Activated naive CD4-positive, alpha-beta T cell treated with anti-CD3 and anti-CD28 coated beads for 36 hours (primary cell): Measurements from ENCODE around the gene MMD. TPM values are rescaled to one million over a fixed set of nuclear protein-coding genes. Genes with fewer than 3 reads are reported as not detected.
"Not testable (repeated sequence)": the region's sequence is repeated elsewhere in the genome, so short reads cannot be mapped to it uniquely, and the experiment has no call there.

Source experiments
- CTCF ChIA-PET: fragments of 350-600 bp; sonication (Branson Sonifier 250); formaldehyde crosslinking; loops from one replicate; lab custom pipeline; 2021; ENCODE audit warnings: antibody characterized with exemption; lab: Charles Lee
- DNase-seq: peaks from one replicate; pipeline ENCODE4 v3.0.0-alpha.2; 2020
- H3K27ac Mint-ChIP-seq: one replicate; pipeline ENCODE4 v1.8.0; 2021; ENCODE audit warnings: mild to moderate bottlenecking, mixed read lengths
- H3K27me3 Mint-ChIP-seq: one replicate; pipeline ENCODE4 v1.8.0; 2021; ENCODE audit warnings: low read depth, mixed read lengths
- H3K36me3 Mint-ChIP-seq: one replicate; pipeline ENCODE4 v1.8.0; 2021; ENCODE audit warnings: low read depth, mixed read lengths
- H3K4me1 Mint-ChIP-seq: one replicate; pipeline ENCODE4 v1.8.0; 2021; ENCODE audit warnings: low read depth, mixed read lengths
- H3K4me3 Mint-ChIP-seq: one replicate; pipeline ENCODE4 v1.8.0; 2021; ENCODE audit warnings: mild to moderate bottlenecking, moderate library complexity, mixed read lengths
- H3K9me3 Mint-ChIP-seq: one replicate; pipeline ENCODE4 v1.8.0; 2021; ENCODE audit warnings: mixed read lengths
- intact Hi-C: fragments of 100-400 bp; cut with micrococcal nuclease; formaldehyde crosslinking; loops from one replicate; pipeline ENCODE4 v1.15.1; 2023
- total RNA-seq, 2 experiments: library from RNA; stranded (reverse); gene quantifications; one replicate each; pipeline ENCODE4 v1.2.3, GENCODE V29; 2021

MMD gene
- total RNA-seq, 2 experiments from 2014 or later = 26.2 to 27.7 TPM

- DNase-seq = no peak
- Mint-ChIP-seq H3K4me1 (no peaks in the 10 kb centered on the region), H3K9me3 (no peaks in the 10 kb centered on the region), H3K36me3 (no peaks in the 10 kb centered on the region), H3K4me3 (no peak overlapping the region), H3K27ac (no peak overlapping the region), H3K27me3 (peaks cover 3% of the 10 kb centered on the region)
- CTCF ChIA-PET = no interaction called here
- intact Hi-C loops = no loop called here
Measured at GRCh38 chr17:55452139-55452790, 30.6 kb upstream of the MMD start.

DNA sequence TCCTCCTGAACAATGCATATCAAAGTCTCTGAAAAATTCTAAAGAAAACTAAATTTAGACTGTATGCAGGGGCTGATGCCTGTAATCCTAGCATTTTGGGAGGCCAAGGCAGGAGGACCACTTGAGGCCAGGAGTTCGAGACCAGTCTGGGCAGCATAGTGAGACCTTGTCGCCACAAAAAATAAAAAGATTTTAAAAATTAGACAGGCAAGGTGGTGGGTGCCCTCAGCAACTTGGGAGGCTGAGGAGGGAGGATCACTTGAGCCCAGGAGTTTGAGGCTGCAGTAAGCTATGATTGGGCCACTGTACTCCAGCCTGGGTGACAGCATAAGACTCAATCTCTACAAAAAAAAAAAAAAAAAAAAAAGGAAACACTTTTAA lies 30.1 kb upstream of the MMD start:
- no peaks in the 10 kb centered on the region for H3K4me1 Mint-ChIP-seq
- peaks cover 3% of the 10 kb centered on the region for H3K27me3 Mint-ChIP-seq
- CTCF ChIA-PET = no interaction called here

DNA sequence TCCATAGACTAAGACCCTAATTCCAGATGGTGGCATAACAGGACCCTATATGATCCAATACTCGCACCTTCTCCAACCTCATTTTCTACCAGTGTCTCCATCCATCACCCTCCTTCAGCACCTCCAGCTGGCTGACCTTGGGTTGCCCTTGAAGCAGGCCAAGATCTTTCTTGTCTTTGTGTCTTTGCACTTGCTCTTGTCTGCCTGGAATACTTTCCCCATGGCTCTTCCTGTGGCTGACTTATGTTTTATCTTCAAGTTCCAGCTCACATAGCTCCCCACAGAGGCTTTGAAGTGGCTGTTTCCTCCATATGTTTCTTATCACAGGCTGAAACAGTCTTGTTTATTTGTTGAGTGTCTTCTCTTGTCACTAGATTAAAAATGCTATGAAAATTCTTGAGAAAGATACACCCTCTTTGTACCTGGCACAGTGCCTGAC lies 29.6 kb upstream of the MMD start:
- no peak overlapping the region for H3K4me3 Mint-ChIP-seq
- CTCF ChIA-PET = no interaction called here
- no peak for DNase-seq
- intact Hi-C loops = no loop called here
- H3K36me3 Mint-ChIP-seq = no peaks in the 10 kb centered on the region
- H3K9me3 Mint-ChIP-seq = no peaks in the 10 kb centered on the region
- H3K27me3 Mint-ChIP-seq = peaks cover 3% of the 10 kb centered on the region
- no peaks in the 10 kb centered on the region for H3K4me1 Mint-ChIP-seq
- H3K27ac Mint-ChIP-seq = no peak overlapping the region

More for the DNA sequence above, 30.1 kb upstream of the MMD start:
- no peaks in the 10 kb centered on the region for H3K9me3 Mint-ChIP-seq
- intact Hi-C loops = no loop called here
- DNase-seq = no peak
- no peaks in the 10 kb centered on the region for H3K36me3 Mint-ChIP-seq
- H3K4me3 Mint-ChIP-seq = no peak overlapping the region
- H3K27ac Mint-ChIP-seq = no peak overlapping the region

- Mint-ChIP-seq H3K9me3 (no peaks in the 10 kb centered on the region), H3K36me3 (no peaks in the 10 kb centered on the region), H3K4me3 (no peak overlapping the region), H3K27me3 (peaks cover 3% of the 10 kb centered on the region), H3K27ac (no peak overlapping the region), H3K4me1 (no peaks in the 10 kb centered on the region)
- no peak for DNase-seq
- intact Hi-C loops = no loop called here
- CTCF ChIA-PET = no interaction called here
Measured at GRCh38 chr17:55450232-55450825, 28.7 kb upstream of the MMD start.

DNA sequence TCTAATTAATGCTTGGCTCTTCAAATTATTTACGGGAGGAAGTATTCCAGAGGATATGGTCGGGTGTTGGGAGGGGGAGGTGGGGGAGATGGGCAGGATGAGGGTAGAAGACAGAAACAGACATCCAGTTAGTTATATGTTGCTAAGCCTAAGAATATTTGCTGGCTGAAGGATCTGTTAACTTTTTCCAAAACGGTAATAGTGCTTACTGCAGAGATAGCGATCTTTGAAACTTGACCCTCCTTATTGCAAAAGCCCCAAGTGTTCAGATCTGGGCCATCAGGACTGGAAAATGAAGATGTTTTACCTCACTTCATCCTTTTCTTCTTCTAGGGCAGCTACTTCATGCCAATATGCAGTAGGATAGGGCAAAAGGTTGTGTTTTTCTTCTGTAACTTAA lies 27.0 kb upstream of the MMD start:
- DNase-seq = no peak
- H3K9me3 Mint-ChIP-seq = no peaks in the 10 kb centered on the region
- CTCF ChIA-PET = interaction anchor here (1.1 kb wide), 1 partner anchor 66 kb away, joined by 3 read pairs; no protein-coding TSS in a partner anchor
- intact Hi-C loops = no loop called here
- no peaks in the 10 kb centered on the region for H3K4me1 Mint-ChIP-seq
- H3K27me3 Mint-ChIP-seq = peaks cover under 1% of the 10 kb centered on the region
- H3K4me3 Mint-ChIP-seq = no peak overlapping the region
- no peak overlapping the region for H3K27ac Mint-ChIP-seq
- no peaks in the 10 kb centered on the region for H3K36me3 Mint-ChIP-seq

DNA sequence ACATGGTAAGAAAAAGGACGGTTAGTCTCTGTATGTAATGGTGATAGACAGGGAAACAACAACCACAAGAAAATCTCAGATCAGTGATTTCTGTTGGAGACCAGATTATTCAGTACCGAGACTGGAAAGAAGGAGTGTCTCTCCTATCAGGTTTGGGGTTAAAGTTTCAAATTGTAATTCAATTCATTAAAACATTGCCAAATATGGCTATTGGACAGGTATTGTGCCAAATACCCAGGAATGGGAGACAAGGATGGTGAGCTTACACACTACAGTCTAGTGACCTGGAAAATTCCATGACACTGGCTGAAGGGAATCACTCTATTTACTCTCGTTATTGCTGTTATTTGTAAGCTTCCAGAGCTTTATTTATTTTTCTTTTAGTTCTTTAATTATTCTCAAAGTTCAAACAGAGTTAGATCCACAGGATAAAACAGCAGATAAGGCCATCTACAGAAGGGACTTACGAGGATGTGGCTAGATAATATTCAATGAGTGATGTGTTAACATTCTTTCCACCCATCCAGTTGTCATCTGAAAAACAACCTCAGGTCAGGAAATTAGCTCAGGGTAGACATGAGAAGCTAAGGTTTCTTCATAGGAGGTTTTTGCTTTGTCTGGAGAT lies 25.1 kb upstream of the MMD start:
- Mint-ChIP-seq H3K9me3 (no peaks in the 10 kb centered on the region), H3K4me1 (no peaks in the 10 kb centered on the region), H3K27me3 (no peaks in the 10 kb centered on the region), H3K27ac (no peak overlapping the region), H3K4me3 (no peak overlapping the region), H3K36me3 (no peaks in the 10 kb centered on the region)
- CTCF ChIA-PET = no interaction called here
- no peak for DNase-seq
- intact Hi-C loops = no loop called here

DNA sequence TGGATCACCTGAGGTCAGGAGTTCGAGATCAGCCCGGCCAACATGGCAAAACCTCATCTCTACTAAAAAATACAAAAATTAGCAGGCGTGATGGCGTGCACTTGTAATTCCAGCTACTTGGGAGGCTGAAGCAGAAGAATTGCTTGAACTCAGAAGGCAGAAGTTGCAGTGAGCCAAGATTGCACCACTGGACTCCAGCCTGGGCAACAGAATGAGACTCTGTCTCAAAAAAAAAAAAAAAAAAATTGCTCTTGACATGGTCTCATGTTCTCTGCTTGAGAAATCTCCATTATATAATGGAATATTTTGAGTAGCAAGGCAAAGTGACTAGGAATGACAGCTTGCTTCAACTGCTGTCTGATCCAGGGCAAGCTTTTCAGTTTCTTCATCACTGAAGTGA lies 24.4 kb upstream of the MMD start:
- DNase-seq, H3K4me1 Mint-ChIP-seq, H3K27ac Mint-ChIP-seq, H3K27me3 Mint-ChIP-seq, CTCF ChIA-PET, H3K36me3 Mint-ChIP-seq, H3K9me3 Mint-ChIP-seq, H3K4me3 Mint-ChIP-seq, intact Hi-C loops: not testable (repeated sequence)

GRCh38 chr17:55444471-55445441 lies 23.1 kb upstream of the MMD start:
- no peak overlapping the region for H3K27ac Mint-ChIP-seq
- no peak for DNase-seq
- H3K4me1 Mint-ChIP-seq = no peaks in the 10 kb centered on the region
- intact Hi-C loops = no loop called here
- H3K4me3 Mint-ChIP-seq = no peak overlapping the region
- CTCF ChIA-PET = no interaction called here
- H3K9me3 Mint-ChIP-seq = no peaks in the 10 kb centered on the region
- no peaks in the 10 kb centered on the region for H3K27me3 Mint-ChIP-seq
- no peaks in the 10 kb centered on the region for H3K36me3 Mint-ChIP-seq

GRCh38 chr17:55443904-55444303 lies 22.3 kb upstream of the MMD start:
- H3K27me3 Mint-ChIP-seq = peaks cover 2% of the 10 kb centered on the region
- no peak for DNase-seq
- H3K27ac Mint-ChIP-seq = no peak overlapping the region
- no peaks in the 10 kb centered on the region for H3K36me3 Mint-ChIP-seq
- no peak overlapping the region for H3K4me3 Mint-ChIP-seq
- no peaks in the 10 kb centered on the region for H3K9me3 Mint-ChIP-seq
- CTCF ChIA-PET = no interaction called here
- intact Hi-C loops = no loop called here
- no peaks in the 10 kb centered on the region for H3K4me1 Mint-ChIP-seq

DNA sequence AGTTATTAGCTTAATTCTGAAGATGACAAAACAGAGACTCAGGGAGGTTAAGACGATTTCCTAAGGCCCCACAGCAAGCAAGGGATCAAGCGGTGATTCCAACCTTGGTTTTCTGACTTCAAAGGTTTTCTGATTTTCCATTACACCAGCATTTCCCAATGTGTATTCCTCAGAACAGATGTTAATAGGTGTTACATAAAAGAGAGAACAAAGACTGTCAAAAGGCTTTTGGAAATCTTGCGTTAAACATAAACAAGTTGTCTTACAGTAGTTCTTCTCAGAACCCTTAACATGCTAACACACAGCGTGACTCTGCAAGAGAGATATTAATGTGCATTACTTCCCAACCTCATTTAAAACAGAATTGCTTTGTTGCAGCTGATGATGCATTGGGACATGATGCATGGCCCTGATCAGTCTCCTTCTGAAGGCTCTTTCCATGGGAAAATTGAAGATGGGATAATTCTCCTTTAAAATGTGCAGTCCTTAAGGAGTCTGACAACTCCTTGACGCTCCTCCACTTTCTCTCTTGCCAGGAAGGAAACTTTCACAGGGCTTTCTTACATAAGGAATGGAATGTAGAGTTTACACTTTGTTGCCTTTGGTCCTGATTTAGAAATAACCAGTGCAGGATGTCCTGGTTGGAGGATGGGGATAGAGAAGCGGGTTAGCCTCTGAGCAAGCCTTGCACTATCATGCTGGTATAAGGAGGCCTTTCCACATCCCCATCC lies 21.5 kb upstream of the MMD start:
- H3K4me3 Mint-ChIP-seq = no peak overlapping the region
- no peaks in the 10 kb centered on the region for H3K9me3 Mint-ChIP-seq
- no peak for DNase-seq
- H3K27ac Mint-ChIP-seq = no peak overlapping the region
- H3K4me1 Mint-ChIP-seq = no peaks in the 10 kb centered on the region
- intact Hi-C loops = no loop called here
- CTCF ChIA-PET = no interaction called here
- peaks cover 2% of the 10 kb centered on the region for H3K27me3 Mint-ChIP-seq
- H3K36me3 Mint-ChIP-seq = no peaks in the 10 kb centered on the region

DNA sequence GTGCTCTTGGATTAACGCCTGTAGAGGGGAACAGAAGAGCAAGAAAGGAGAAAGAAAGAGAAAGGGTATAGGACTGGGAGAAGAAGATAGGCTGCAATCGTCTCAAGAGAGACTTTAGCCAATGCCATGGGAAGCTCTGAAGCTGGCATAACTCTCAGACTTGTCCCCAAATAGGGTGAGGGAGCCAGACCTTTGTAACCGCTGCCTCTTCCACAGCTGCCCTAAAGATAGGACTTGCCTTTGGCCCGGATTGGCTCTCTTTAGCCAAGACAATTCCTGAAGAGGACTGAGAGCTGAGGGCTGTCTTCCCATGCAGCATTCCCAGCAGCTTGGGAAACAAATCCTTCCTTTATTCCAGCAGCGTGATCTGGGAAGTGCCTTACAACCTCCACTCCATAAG lies 20.8 kb upstream of the MMD start:
- no peak overlapping the region for H3K4me3 Mint-ChIP-seq
- H3K36me3 Mint-ChIP-seq = no peaks in the 10 kb centered on the region
- no peak overlapping the region for H3K27ac Mint-ChIP-seq
- intact Hi-C loops = no loop called here
- peaks cover 2% of the 10 kb centered on the region for H3K27me3 Mint-ChIP-seq
- H3K4me1 Mint-ChIP-seq = peaks cover 2% of the 10 kb centered on the region
- DNase-seq = no peak
- CTCF ChIA-PET = no interaction called here
- H3K9me3 Mint-ChIP-seq = no peaks in the 10 kb centered on the region

DNA sequence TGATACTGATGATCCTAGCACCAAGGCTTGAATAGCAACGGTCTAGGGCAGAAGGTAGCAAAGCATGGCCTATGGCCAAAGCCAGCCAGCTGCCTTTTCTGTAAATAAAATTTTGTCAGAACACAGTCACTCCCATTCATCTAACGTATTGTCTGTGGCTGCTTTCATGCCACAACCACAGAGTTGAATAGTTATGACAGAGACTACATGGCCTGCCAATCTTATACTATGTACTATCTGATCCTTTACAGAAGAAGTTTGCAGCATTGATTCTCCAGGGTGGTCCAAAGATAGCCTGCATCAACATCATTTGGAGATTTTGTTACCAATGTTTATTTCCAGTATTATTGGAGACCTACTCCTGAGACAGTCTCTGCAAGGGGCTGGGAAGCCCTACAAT lies 19.9 kb upstream of the MMD start:
- Mint-ChIP-seq H3K27ac (no peak overlapping the region), H3K4me1 (peaks cover 9% of the 10 kb centered on the region), H3K27me3 (peaks cover 2% of the 10 kb centered on the region), H3K4me3 (no peak overlapping the region), H3K9me3 (no peaks in the 10 kb centered on the region), H3K36me3 (no peaks in the 10 kb centered on the region)
- CTCF ChIA-PET = no interaction called here
- DNase-seq = no peak
- intact Hi-C loops = no loop called here
